Activated CD4-positive, CD25-positive, alpha-beta regulatory T cell treated with anti-CD3 and anti-CD28 coated beads, Interleukin-2, amount 50 U/mL, for 16 hours (primary cell): ENCODE measurements around the gene FGF12.

Experiments used
- DNase-seq: peaks from one replicate; pipeline ENCODE4 v3.0.0-alpha.2; 2020; ENCODE audit warnings: low read depth, low spot score

The FGF12 gene

DNA sequence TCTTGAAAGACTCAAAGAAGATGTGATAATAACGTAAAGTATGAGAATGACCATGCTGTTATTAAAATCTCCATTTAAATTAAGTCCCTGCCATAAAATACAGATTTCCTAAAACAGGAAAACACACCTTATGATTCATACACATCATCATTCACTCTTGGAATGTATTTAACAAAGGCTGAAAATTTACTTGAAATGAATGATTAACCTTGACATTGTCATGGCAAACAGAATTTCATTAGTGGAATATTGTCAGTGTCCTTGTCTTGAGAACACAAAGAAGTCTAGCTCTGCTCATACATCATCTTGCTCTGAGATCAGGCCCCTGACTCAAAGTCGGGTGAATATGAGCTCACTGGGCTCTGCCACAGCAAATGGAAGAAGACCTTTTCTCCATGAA, 313.9 kb downstream of the FGF12 start:
- DNase-seq: no peak

GRCh38 chr3:192410684-192410960, 316.7 kb downstream of the FGF12 start:
- no peak for DNase-seq

DNA sequence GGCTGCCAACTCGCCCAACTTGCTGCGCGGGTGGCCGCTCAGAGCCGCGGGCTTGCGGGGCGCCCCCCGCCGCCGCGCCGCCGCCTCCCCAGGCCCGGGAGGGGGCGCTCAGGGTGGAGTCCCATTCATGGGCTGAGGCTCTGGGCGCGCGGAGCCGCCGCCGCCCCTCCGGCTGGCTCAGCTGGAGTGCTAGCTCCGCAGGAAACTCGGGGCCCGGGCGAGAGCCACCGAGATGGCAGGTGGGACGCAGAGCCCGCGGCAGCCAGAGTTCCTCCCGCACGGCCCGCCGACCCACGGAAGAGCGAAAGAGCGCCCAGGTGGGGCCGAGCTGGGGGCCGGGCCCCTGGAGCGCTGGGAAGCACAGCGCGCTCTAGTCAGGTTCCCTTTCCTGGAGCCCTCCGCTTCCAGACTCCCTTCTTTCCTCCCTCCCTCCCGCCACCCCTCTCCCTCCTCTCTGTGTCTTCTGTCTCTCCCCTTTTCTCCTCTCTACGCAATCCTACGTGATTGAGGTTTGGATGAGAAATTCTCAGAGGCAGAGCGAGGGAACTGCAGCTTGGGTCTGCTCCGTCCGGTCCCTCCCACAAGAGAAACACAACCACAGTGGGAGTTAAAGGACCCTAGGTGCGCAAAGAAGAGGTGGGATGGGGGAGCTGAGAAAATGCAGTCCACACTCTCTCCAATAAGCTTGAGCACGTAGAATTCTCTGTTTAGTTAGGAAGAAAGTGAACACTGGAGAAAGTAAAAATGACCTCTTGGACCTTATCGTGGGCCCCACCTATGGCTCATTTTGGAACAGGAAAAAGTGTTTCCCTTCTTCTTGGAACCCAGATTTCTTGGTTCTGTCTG, 317.3 kb downstream of the FGF12 start:
- no peak for DNase-seq

GRCh38 chr3:192409201-192409837, 318.0 kb downstream of the FGF12 start:
- DNase-seq: no peak

DNA sequence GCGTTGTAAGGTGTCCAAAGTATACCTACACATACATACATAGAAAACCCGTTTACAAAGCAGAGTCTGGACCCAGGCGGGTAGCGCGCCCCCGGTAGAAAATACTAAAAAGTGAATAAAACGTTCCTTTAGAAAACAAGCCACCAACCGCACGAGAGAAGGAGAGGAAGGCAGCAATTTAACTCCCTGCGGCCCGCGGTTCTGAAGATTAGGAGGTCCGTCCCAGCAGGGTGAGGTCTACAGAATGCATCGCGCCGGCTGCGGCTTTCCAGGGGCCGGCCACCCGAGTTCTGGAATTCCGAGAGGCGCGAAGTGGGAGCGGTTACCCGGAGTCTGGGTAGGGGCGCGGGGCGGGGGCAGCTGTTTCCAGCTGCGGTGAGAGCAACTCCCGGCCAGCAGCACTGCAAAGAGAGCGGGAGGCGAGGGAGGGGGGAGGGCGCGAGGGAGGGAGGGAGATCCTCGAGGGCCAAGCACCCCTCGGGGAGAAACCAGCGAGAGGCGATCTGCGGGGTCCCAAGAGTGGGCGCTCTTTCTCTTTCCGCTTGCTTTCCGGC, 318.6 kb downstream of the FGF12 start:
- no peak for DNase-seq

GRCh38 chr3:192408007-192408646, 319.2 kb downstream of the FGF12 start:
- no peak for DNase-seq

- DNase-seq: no peak
Observed at GRCh38 chr3:192399767-192400166, 327.6 kb downstream of the FGF12 start.

- DNase-seq: no peak
Observed at GRCh38 chr3:192397012-192397411, 330.3 kb downstream of the FGF12 start.

- no peak for DNase-seq
Observed at GRCh38 chr3:192395506-192395905, 331.8 kb downstream of the FGF12 start.

DNA sequence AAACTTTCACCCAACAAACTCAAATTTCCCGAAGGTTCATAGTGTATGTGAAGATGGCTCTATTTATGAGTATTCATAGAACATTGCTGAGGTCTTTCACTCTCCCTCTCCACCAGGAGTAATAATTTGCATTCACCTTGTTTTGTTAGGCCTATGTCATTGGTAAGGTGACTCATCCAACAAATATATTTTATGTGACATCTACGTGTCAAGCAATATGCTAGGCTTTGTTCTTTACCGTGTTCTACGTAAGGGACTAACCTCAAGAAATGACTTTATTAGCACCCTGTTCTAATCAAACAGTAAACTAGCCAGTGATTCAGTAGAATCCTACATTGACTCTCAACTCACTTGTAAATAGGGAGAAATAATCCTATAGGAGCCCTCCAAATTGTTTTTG, 334.4 kb downstream of the FGF12 start:
- no peak for DNase-seq

DNA sequence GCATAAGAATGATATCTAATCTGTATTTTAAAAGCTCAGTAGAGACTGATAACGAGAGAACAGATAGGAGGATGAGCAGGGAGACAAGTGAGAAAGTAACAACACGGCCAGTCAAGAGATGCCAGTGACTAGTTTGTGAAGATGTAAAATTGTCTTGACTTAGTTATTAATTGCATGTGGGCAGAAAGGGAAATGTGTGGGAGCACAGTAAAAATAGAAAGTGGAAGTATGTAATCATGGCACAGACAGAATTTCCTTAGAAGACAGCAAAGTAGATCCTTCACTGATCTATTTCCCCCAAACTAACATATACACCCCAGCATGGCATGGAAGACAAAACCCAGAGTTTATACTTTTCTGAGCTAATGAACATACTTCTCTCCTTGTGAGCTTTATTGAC, 344.5 kb downstream of the FGF12 start:
- no peak for DNase-seq

- no peak for DNase-seq
Observed at GRCh38 chr3:192373586-192373985, 353.8 kb downstream of the FGF12 start.

GRCh38 chr3:192373032-192373431, 354.3 kb downstream of the FGF12 start:
- DNase-seq: no peak

DNA sequence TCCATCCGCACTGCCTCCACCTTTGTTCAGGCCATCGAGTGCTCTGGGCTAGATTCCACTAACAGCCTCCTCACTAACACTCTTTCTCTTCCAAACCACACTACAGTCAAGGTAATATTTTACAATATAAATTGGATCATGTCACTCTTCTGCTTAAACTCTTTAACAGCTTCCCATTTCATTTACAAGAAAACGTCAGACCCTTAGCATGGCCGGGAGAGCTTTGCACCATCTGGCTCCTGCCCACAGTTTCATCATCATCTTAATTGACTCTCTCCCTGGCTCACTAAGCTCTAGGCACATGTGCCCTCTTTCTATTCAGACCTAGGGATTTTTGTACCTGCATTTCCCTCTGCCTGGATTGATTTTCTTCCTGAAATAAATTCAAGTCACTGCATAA, 354.7 kb downstream of the FGF12 start:
- DNase-seq: no peak

GRCh38 chr3:192371870-192372400, 355.4 kb downstream of the FGF12 start:
- no peak for DNase-seq

- DNase-seq: no peak
Observed at GRCh38 chr3:192367616-192368015, 359.7 kb downstream of the FGF12 start.

DNA sequence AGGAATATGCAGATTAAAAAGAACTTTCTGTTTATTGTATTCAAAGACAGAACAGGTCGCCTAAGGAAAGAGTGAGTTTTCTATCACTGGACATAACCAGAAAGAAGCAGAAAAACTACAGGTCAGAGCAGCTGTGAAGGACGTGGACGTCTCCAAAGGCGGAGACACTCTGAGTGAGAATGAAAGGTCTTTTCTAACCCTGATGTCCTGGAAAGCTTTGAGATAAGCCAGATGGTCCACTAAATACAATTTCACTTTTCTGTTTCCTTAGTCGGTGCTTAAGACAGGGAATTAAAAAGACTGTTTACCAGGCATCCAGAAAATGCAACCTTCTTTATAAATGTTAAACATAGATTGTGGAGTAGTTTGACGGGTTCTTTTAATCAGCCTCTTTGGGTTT, 360.4 kb downstream of the FGF12 start:
- no peak for DNase-seq

GRCh38 chr3:192365571-192365970, 361.8 kb downstream of the FGF12 start:
- DNase-seq: no peak

- no peak for DNase-seq
Observed at GRCh38 chr3:192364316-192364715, 363.0 kb downstream of the FGF12 start.

- DNase-seq: no peak
Observed at GRCh38 chr3:192354687-192355086, 372.7 kb downstream of the FGF12 start.

- no peak for DNase-seq
Observed at GRCh38 chr3:192352142-192352541, 375.2 kb downstream of the FGF12 start.

DNA sequence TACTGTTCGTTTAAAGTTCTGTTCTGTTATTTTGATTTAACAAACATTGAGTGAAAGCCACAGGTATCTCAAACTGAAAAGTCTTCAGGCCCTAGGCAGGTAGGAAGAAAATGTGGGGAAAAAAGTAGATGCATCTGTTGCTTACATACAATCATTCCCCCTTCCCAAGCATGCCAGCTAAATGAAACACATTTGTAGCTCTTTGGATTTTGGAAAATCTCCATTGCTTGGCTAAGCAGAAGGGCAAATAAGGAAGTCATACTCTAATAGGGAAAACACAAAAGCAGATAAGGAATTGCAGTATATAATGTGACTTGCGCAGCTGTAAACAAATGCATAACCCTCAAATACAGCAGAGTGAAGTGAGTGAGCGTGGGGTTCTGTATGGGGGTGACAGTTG, 375.9 kb downstream of the FGF12 start:
- no peak for DNase-seq
